Activated B cell treated with CpG ODN at 0.5 μM for 24 hours (primary cell): ENCODE data around the gene ST3GAL5. TPM values are rescaled to one million over a fixed set of nuclear protein-coding genes. Genes with fewer than 3 reads are reported as not detected.

Experiments used
- ATAC-seq: fragments of 200-7000 bp; cut with Tn5 transposase; one replicate; pipeline ENCODE4 v1.10.0; 2021; ENCODE audit warnings: low read depth, mild to moderate bottlenecking, moderate library complexity
- CTCF ChIA-PET: fragments of 350-600 bp; sonication (Branson Sonifier 250); formaldehyde crosslinking; loops from one replicate; lab custom pipeline; 2021; ENCODE audit warnings: antibody characterized with exemption; lab: Charles Lee
- POLR2A ChIA-PET: fragments of 350-600 bp; sonication (Branson Sonifier 250); formaldehyde crosslinking; loops from one replicate; lab custom pipeline; 2021; ENCODE audit warnings: antibody characterized with exemption; lab: Charles Lee
- DNase-seq: peaks from one replicate; pipeline ENCODE4 v3.0.0; 2022
- H3K27ac Mint-ChIP-seq: one replicate; pipeline ENCODE4 v1.8.0; 2020; ENCODE audit warnings: mixed read lengths
- H3K27me3 Mint-ChIP-seq: one replicate; pipeline ENCODE4 v1.8.0; 2021; ENCODE audit warnings: mixed read lengths
- H3K36me3 Mint-ChIP-seq: one replicate; pipeline ENCODE4 v1.8.0; 2021; ENCODE audit warnings: low read depth, mixed read lengths
- H3K4me1 Mint-ChIP-seq: one replicate; pipeline ENCODE4 v1.8.0; 2021; ENCODE audit warnings: mixed read lengths
- H3K4me3 Mint-ChIP-seq: one replicate; pipeline ENCODE4 v1.8.0; 2020; ENCODE audit warnings: mild to moderate bottlenecking, mixed read lengths
- H3K9me3 Mint-ChIP-seq: one replicate; pipeline ENCODE4 v1.8.0; 2020; ENCODE audit warnings: mixed read lengths
- intact Hi-C: fragments of 100-400 bp; cut with micrococcal nuclease; formaldehyde crosslinking; loops from one replicate; pipeline ENCODE4 v1.15.1; 2024
- total RNA-seq: library from RNA; stranded (reverse); gene quantifications from 2 replicates; pipeline ENCODE4 v1.2.3, GENCODE V29; 2022
- TF ChIP-seq, protein P1 (sequence below): fragments of 200-600 bp; IDR thresholded peaks from one replicate; pipeline ENCODE4 v1.8.0; 2022; ENCODE audit warnings: antibody characterized with exemption, mild to moderate bottlenecking

ST3GAL5 gene
- total RNA-seq, 1 donor from 2014 or later = 70.7 TPM

DNA sequence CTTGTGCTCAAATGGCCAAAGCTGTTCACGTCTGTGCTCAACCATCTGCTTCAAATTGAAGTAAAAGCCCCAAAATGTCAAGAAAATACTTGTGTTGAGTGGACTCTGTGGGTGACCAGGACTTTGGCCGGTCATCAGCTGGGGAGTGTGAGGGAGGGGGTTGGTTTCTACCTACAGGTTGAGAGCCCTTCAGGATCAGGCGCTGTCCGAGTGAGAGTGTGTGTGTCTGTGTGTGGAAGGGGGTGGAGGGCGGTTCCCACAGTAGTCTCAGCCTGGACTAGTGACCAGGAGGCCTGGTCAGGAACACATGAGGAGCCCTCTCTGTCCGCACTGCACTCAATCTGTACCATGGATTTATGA lies 100.8 kb downstream of the ST3GAL5 start:
- H3K27ac Mint-ChIP-seq = no peak overlapping the region
- TF ChIP-seq, protein P1, sequence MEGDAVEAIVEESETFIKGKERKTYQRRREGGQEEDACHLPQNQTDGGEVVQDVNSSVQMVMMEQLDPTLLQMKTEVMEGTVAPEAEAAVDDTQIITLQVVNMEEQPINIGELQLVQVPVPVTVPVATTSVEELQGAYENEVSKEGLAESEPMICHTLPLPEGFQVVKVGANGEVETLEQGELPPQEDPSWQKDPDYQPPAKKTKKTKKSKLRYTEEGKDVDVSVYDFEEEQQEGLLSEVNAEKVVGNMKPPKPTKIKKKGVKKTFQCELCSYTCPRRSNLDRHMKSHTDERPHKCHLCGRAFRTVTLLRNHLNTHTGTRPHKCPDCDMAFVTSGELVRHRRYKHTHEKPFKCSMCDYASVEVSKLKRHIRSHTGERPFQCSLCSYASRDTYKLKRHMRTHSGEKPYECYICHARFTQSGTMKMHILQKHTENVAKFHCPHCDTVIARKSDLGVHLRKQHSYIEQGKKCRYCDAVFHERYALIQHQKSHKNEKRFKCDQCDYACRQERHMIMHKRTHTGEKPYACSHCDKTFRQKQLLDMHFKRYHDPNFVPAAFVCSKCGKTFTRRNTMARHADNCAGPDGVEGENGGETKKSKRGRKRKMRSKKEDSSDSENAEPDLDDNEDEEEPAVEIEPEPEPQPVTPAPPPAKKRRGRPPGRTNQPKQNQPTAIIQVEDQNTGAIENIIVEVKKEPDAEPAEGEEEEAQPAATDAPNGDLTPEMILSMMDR = no peak
- intact Hi-C loops = no loop called here
- H3K36me3 Mint-ChIP-seq = no peaks in the 10 kb centered on the region
- POLR2A ChIA-PET = no interaction called here
- H3K4me1 Mint-ChIP-seq = peaks cover 1% of the 10 kb centered on the region
- H3K4me3 Mint-ChIP-seq = no peak overlapping the region
- no peak for ATAC-seq
- DNase-seq = no peak
- peaks cover 13% of the 10 kb centered on the region for H3K27me3 Mint-ChIP-seq
- no peaks in the 10 kb centered on the region for H3K9me3 Mint-ChIP-seq
- CTCF ChIA-PET = no interaction called here

DNA sequence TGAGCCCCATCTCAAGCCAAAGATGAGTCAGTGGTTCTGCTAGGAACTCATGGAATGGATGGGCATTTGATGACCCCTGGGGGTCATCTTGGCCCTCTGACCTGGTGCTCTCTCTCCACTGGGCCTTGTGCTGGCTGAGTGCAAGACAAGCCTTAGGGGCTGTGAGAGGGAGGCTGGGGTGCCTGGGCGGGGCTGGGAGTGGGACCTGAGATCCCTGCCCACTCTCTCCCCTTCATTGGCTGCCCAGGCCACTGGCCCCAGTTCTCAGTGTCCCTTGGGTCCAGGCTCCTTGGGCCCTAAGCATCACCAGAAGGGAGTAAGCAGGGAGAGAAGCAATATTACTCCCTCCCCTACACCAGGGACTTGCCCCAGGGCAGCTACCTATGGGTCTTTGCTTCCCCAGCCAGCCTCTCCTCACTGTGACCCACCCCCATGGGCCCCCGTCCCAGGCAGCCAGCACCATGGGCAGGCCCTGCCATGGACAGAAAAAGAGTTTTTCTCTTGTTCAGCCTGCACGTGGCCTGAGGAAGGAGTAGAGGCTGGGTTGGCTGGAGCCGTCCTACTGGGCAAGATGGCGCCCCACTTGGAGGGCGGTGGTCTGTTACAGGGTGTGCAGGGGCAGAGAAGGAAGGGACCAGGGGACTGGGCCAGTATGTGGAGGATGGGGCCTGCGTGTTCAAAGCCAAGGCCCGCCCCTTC lies 101.4 kb downstream of the ST3GAL5 start:
- ATAC-seq = no peak
- Mint-ChIP-seq H3K9me3 (no peaks in the 10 kb centered on the region), H3K4me1 (peaks cover 1% of the 10 kb centered on the region), H3K36me3 (no peaks in the 10 kb centered on the region), H3K4me3 (no peak overlapping the region), H3K27ac (no peak overlapping the region), H3K27me3 (peaks cover 8% of the 10 kb centered on the region)
- TF ChIP-seq, protein P1 = no peak
- intact Hi-C loops = no loop called here
- CTCF ChIA-PET = no interaction called here
- no peak for DNase-seq
- POLR2A ChIA-PET = no interaction called here

Other genes starting within 250 kb of the ST3GAL5 start
- 0.05 TPM in 1 of 2 replicates, not detected in the other for gene SFTPB, start 220.8 kb downstream of the ST3GAL5 start, total RNA-seq
- 1.8 and 2.3 TPM in 2 replicates for gene GNLY, start 194.6 kb downstream of the ST3GAL5 start, total RNA-seq
- not detected in 2 replicates for gene ATOH8, start 135.0 kb downstream of the ST3GAL5 start, total RNA-seq
- 47.8 and 53.4 TPM in 2 replicates for gene POLR1A, start 216.9 kb upstream of the ST3GAL5 start, total RNA-seq
- 135 and 148 TPM in 2 replicates for gene PTCD3, start 217.2 kb upstream of the ST3GAL5 start, total RNA-seq